DOHH2 (cell line): Measurements from ENCODE around the gene FCRL2.
A peak's percentile ranks its signal among the peaks of the same experiment; 100 is the strongest.

Experiments
- H3F3A ChIP-seq: fragments of 200-600 bp; sonication (generic), shearing (Covaris generic); 2 replicates; pipeline ENCODE4 v1.6.0; 2016; ENCODE audit warnings: antibody characterized with exemption, mild to moderate bottlenecking; ENCODE audit not compliant: control insufficient read depth, insufficient read depth
- H3K27ac ChIP-seq: fragments of 200-600 bp; sonication (generic); 2 replicates; pipeline ENCODE4 v1.5.1; 2014; ENCODE audit warnings: low read depth, mild to moderate bottlenecking, low read length, moderate library complexity
- H3K27me3 ChIP-seq: fragments of 200-600 bp; sonication (generic); 2 replicates; pipeline ENCODE4 v1.6.1; 2014; ENCODE audit warnings: mild to moderate bottlenecking, low read length, mixed read lengths; ENCODE audit not compliant: control insufficient read depth
- H3K36me3 ChIP-seq: fragments of 200-600 bp; sonication (generic); 2 replicates; pipeline ENCODE4 v1.6.1; 2014; ENCODE audit warnings: mild to moderate bottlenecking, low read length, moderate library complexity, mixed read lengths; ENCODE audit not compliant: control insufficient read depth
- H3K4me1 ChIP-seq: fragments of 200-600 bp; sonication (generic); 2 replicates; pipeline ENCODE4 v1.6.1; 2014; ENCODE audit warnings: mild to moderate bottlenecking, low read length, mixed read lengths; ENCODE audit not compliant: control insufficient read depth
- H3K4me2 ChIP-seq: fragments of 200-600 bp; sonication (generic); 2 replicates; pipeline ENCODE4 v1.6.0; 2014; ENCODE audit warnings: mild to moderate bottlenecking, low read length, moderate library complexity
- H3K4me3 ChIP-seq: fragments of 200-600 bp; sonication (generic); 2 replicates; pipeline ENCODE4 v1.5.1; 2014; ENCODE audit warnings: mild to moderate bottlenecking, low read length, mixed read lengths
- H3K79me2 ChIP-seq: fragments of 200-600 bp; sonication (generic); 2 replicates; pipeline ENCODE4 v1.6.1; 2014; ENCODE audit warnings: mild to moderate bottlenecking, low read length, mixed read lengths; ENCODE audit not compliant: control insufficient read depth
- H3K9me2 ChIP-seq: fragments of 200-600 bp; sonication (generic); replicated peaks from 2 replicates; pipeline ENCODE4 v1.6.1; 2014; ENCODE audit warnings: mild to moderate bottlenecking, low read length, mixed read lengths; ENCODE audit not compliant: control insufficient read depth
- H3K9me3 ChIP-seq: fragments of 200-600 bp; sonication (generic); 2 replicates; pipeline ENCODE4 v1.6.1; 2014; ENCODE audit warnings: antibody characterized with exemption, low read length, mixed read lengths; ENCODE audit not compliant: control insufficient read depth, insufficient read depth
- H4K20me1 ChIP-seq: fragments of 200-600 bp; sonication (generic); 2 replicates; pipeline ENCODE4 v1.6.0; 2014; ENCODE audit warnings: low read depth, mild to moderate bottlenecking, antibody characterized with exemption, low read length, moderate library complexity; ENCODE audit not compliant: control insufficient read depth, insufficient read depth
- EZH2phosphoT487 ChIP-seq: fragments of 200-600 bp; sonication (generic); IDR thresholded peaks from 2 replicates; pipeline ENCODE4 v1.6.1; 2017; ENCODE audit warnings: borderline replicate concordance, mild to moderate bottlenecking, antibody characterized with exemption, low read length, moderate library complexity, mixed read lengths
- TF ChIP-seq, protein P1 (sequence below): fragments of 200-600 bp; sonication (generic); IDR thresholded peaks from one replicate; pipeline ENCODE4 v1.5.1; 2014; ENCODE audit warnings: antibody characterized with exemption, mild to moderate bottlenecking, low read depth, low read length; ENCODE audit not compliant: poor library complexity, severe bottlenecking

Gene FCRL2

DNA sequence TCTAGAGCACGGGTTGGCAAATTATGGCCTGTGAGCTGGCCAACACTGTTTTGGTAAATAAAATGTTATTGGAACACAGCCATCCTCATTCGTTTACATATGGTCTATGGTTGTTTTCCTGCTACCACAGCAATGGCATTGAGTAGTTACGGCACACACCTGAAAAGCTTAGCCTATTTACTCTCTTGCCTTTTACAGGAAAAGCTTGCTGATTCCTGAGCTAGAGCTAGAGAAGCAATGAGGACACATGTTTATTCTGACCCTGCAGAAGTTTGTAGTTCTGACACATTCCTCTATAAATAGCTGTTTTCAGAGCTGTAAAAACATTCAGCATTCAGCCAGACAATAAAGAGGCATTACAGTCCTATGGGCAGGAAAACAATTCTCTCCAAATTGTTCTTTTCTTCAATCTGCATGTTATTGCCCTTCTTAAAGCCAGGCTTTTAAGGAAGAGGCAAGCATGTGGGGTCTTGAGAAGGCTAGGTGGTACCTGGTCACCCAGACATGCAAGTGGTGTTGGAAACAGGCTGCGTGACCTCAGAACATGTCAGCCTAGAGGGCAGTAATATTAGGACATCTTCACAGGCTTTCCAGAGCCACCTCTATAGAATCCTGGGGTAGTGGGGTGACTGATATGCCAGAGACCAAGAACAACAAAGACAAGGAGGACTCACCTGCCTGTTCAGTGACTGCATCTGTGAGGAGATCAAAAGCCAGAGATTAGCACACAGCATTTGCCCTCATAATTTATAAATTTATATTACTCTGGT lies 1.6 kb downstream of the FCRL2 start:
- Histone ChIP-seq H3K36me3 (no peaks in the 10 kb centered on the region), H3K27ac (peak overlapping the region; percentile 81), H3K9me3 (no peaks in the 10 kb centered on the region), H3K27me3 (no peaks in the 10 kb centered on the region), H3K4me2 (peak overlapping the region; percentile 81), H3K4me1 (peaks cover 92% of the 10 kb centered on the region), H3K4me3 (peak overlapping the region; percentile 64), H3F3A (peaks cover 7% of the 10 kb centered on the region; the same call in 1 of the 2 replicates), H4K20me1 (no peaks in the 10 kb centered on the region), H3K79me2 (no peaks in the 10 kb centered on the region), H3K9me2 (no peaks in the 10 kb centered on the region)
- TF ChIP-seq, protein P1, sequence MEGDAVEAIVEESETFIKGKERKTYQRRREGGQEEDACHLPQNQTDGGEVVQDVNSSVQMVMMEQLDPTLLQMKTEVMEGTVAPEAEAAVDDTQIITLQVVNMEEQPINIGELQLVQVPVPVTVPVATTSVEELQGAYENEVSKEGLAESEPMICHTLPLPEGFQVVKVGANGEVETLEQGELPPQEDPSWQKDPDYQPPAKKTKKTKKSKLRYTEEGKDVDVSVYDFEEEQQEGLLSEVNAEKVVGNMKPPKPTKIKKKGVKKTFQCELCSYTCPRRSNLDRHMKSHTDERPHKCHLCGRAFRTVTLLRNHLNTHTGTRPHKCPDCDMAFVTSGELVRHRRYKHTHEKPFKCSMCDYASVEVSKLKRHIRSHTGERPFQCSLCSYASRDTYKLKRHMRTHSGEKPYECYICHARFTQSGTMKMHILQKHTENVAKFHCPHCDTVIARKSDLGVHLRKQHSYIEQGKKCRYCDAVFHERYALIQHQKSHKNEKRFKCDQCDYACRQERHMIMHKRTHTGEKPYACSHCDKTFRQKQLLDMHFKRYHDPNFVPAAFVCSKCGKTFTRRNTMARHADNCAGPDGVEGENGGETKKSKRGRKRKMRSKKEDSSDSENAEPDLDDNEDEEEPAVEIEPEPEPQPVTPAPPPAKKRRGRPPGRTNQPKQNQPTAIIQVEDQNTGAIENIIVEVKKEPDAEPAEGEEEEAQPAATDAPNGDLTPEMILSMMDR: no peak
- TF ChIP-seq EZH2phosphoT487: no peak

DNA sequence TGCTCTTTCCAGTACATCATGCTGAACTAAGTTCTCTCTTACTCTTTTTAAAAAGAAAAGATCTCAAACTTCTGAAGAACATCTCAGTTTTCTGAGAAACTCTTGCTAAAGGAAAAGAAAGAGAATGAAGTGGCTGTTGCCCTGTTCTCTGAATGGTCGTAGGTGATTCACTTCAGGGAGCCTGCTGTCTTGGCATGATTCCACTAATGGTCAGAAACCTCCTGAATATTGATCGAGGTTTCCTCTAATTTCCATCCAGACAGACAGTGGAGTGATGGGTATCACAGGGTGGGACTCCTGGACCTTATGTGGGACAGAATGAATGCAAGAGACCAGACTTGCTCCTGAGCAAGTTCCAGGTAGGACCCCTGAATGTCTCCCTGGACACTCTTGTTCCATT lies 2.5 kb downstream of the FCRL2 start:
- Histone ChIP-seq H3K4me2 (peak overlapping the region; percentile 81), H3K36me3 (no peaks in the 10 kb centered on the region), H4K20me1 (no peaks in the 10 kb centered on the region), H3K79me2 (no peaks in the 10 kb centered on the region), H3K9me3 (no peaks in the 10 kb centered on the region), H3K9me2 (no peaks in the 10 kb centered on the region), H3K27ac (peak overlapping the region; percentile 81), H3K4me1 (peaks cover 88% of the 10 kb centered on the region), H3K27me3 (no peaks in the 10 kb centered on the region), H3F3A (peaks cover 7% of the 10 kb centered on the region; the same call in 1 of the 2 replicates), H3K4me3 (peak overlapping the region; percentile 64)
- TF ChIP-seq EZH2phosphoT487: no peak
- TF ChIP-seq, protein P1: no peak

DNA sequence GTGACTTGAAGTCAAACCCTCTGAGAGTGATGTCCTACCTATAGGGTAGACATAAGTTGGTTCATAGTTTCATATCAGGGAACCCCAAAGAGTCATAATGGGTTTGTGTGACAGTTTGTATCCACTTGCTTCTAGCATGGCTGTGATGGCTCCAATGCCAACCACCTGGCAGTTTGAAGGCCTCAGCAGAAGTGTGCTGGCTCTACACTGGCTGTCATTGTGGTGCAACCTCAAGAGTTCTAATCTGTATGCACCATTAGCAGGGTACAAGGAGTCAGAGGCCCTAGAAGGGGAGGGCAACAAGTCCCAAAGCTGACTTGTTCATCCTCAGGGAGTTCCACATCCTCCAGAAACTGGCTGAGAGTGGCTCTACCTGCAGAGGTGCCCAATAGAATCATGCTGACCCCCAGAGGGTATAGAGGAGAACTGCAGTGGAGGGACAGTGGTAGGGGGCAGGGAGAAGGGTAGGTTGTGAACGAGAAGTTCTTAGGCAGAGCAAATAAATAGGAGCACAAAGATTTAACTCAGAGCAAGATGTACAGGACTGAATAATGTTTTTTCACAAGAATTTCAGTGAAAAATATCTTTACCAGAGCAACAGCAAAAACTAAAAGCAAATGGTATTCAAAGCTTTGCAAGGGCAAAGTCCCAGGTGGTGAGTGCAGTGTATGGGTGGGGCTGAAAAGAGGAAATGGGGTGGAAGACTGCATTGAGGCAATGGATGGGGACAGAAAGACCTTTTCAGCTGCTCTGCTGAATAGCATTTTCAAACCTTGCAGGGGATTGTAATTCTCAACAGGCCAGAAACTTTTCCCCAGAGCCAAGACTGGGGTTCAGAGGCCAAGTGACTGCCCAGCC lies 3.2 kb downstream of the FCRL2 start:
- peak overlapping the region; percentile 81 for H3K4me2 ChIP-seq
- H3F3A ChIP-seq: peaks cover 7% of the 10 kb centered on the region; the same call in 1 of the 2 replicates
- TF ChIP-seq EZH2phosphoT487: no peak
- TF ChIP-seq, protein P1: peak; percentile 96
- H3K9me2 ChIP-seq: no peaks in the 10 kb centered on the region
- peaks cover 81% of the 10 kb centered on the region for H3K4me1 ChIP-seq
- H3K27ac ChIP-seq: peak overlapping the region; percentile 81
- no peaks in the 10 kb centered on the region for H3K36me3 ChIP-seq
- no peaks in the 10 kb centered on the region for H3K79me2 ChIP-seq
- no peaks in the 10 kb centered on the region for H3K27me3 ChIP-seq
- no peaks in the 10 kb centered on the region for H3K9me3 ChIP-seq
- peak overlapping the region; percentile 64 for H3K4me3 ChIP-seq
- H4K20me1 ChIP-seq: no peaks in the 10 kb centered on the region
